ENCODE measurements around the gene GMIP. TPM values are rescaled to one million over a fixed set of nuclear protein-coding genes. Genes with fewer than 3 reads are reported as not detected.
"Not testable (repeated sequence)": the region's sequence is repeated elsewhere in the genome, so short reads cannot be mapped to it uniquely, and the experiment has no call there.

Gene GMIP
- total RNA-seq, 1 experiment from 2014 or later: 17.3 TPM

- intact Hi-C loops (cut with micrococcal nuclease; ENCODE audit: unreplicated experiment): no loop called here
- no peak overlapping the region for H3K4me3 Mint-ChIP-seq (ENCODE audit: low read depth, unreplicated experiment)
- no peaks in the 10 kb centered on the region for H3K4me1 Mint-ChIP-seq (ENCODE audit: low read depth, unreplicated experiment)
- H3K36me3 Mint-ChIP-seq (ENCODE audit: insufficient read depth, unreplicated experiment): no peaks in the 10 kb centered on the region
- no peak overlapping the region for H3K27ac Mint-ChIP-seq (ENCODE audit: unreplicated experiment)
- H3K27me3 Mint-ChIP-seq (ENCODE audit: unreplicated experiment): no peaks in the 10 kb centered on the region
- CTCF ChIA-PET: no interaction called here
- no TSS peak for BruUV-seq (replicated peaks)
- H3K9me3 Mint-ChIP-seq (ENCODE audit: low read depth, unreplicated experiment): peaks cover 3% of the 10 kb centered on the region
- DNase-seq: no peak
- TF ChIP-seq CTCF (IDR thresholded peaks at IDR 0.05; ENCODE audit: unreplicated experiment): no peak
Measured at GRCh38 chr19:19686580-19686979, 43.1 kb upstream of the GMIP start.

- H3K9me3 Mint-ChIP-seq (ENCODE audit: low read depth, unreplicated experiment); H3K27me3 Mint-ChIP-seq (ENCODE audit: unreplicated experiment); DNase-seq: not testable (repeated sequence)
Measured at GRCh38 chr19:19686119-19686518, 42.7 kb upstream of the GMIP start.

GRCh38 chr19:19679176-19680073, 36.0 kb upstream of the GMIP start:
- H3K36me3 Mint-ChIP-seq (ENCODE audit: insufficient read depth, unreplicated experiment): peaks cover 32% of the 10 kb centered on the region
- TF ChIP-seq CTCF (IDR thresholded peaks at IDR 0.05; ENCODE audit: unreplicated experiment): no peak
- no peak overlapping the region for H3K27ac Mint-ChIP-seq (ENCODE audit: unreplicated experiment)
- H3K27me3 Mint-ChIP-seq (ENCODE audit: unreplicated experiment): no peaks in the 10 kb centered on the region
- H3K4me3 Mint-ChIP-seq (ENCODE audit: low read depth, unreplicated experiment): no peak overlapping the region
- no peaks in the 10 kb centered on the region for H3K4me1 Mint-ChIP-seq (ENCODE audit: low read depth, unreplicated experiment)
- CTCF ChIA-PET: no interaction called here
- H3K9me3 Mint-ChIP-seq (ENCODE audit: low read depth, unreplicated experiment): peaks cover 10% of the 10 kb centered on the region
- no TSS peak for BruUV-seq (replicated peaks)
- no peak for DNase-seq
- intact Hi-C loops (cut with micrococcal nuclease; ENCODE audit: unreplicated experiment): no loop called here

More at GRCh38 chr19:19686119-19686518, 42.7 kb upstream of the GMIP start:
- H3K4me1 Mint-ChIP-seq (ENCODE audit: low read depth, unreplicated experiment); H3K4me3 Mint-ChIP-seq (ENCODE audit: low read depth, unreplicated experiment); H3K36me3 Mint-ChIP-seq (ENCODE audit: insufficient read depth, unreplicated experiment); CTCF ChIA-PET; intact Hi-C loops (cut with micrococcal nuclease; ENCODE audit: unreplicated experiment); BruUV-seq (replicated peaks); H3K27ac Mint-ChIP-seq (ENCODE audit: unreplicated experiment): not testable (repeated sequence)

- Mint-ChIP-seq H3K27me3 (ENCODE audit: unreplicated experiment) (no peaks in the 10 kb centered on the region), H3K4me3 (ENCODE audit: low read depth, unreplicated experiment) (no peak overlapping the region), H3K4me1 (ENCODE audit: low read depth, unreplicated experiment) (no peaks in the 10 kb centered on the region), H3K27ac (ENCODE audit: unreplicated experiment) (no peak overlapping the region), H3K36me3 (ENCODE audit: insufficient read depth, unreplicated experiment) (peaks cover 39% of the 10 kb centered on the region), H3K9me3 (ENCODE audit: low read depth, unreplicated experiment) (peaks cover 10% of the 10 kb centered on the region)
- intact Hi-C loops (cut with micrococcal nuclease; ENCODE audit: unreplicated experiment): no loop called here
- no peak for TF ChIP-seq CTCF (IDR thresholded peaks at IDR 0.05; ENCODE audit: unreplicated experiment)
- BruUV-seq (replicated peaks): no TSS peak
- DNase-seq: no peak
- CTCF ChIA-PET: no interaction called here
Measured at GRCh38 chr19:19677579-19677978, 34.1 kb upstream of the GMIP start.

- no TSS peak for BruUV-seq (replicated peaks)
- Mint-ChIP-seq H3K36me3 (ENCODE audit: insufficient read depth, unreplicated experiment) (peaks cover 35% of the 10 kb centered on the region), H3K27ac (ENCODE audit: unreplicated experiment) (no peak overlapping the region), H3K4me3 (ENCODE audit: low read depth, unreplicated experiment) (no peak overlapping the region), H3K27me3 (ENCODE audit: unreplicated experiment) (no peaks in the 10 kb centered on the region), H3K9me3 (ENCODE audit: low read depth, unreplicated experiment) (peaks cover 10% of the 10 kb centered on the region), H3K4me1 (ENCODE audit: low read depth, unreplicated experiment) (no peaks in the 10 kb centered on the region)
- no peak for TF ChIP-seq CTCF (IDR thresholded peaks at IDR 0.05; ENCODE audit: unreplicated experiment)
- intact Hi-C loops (cut with micrococcal nuclease; ENCODE audit: unreplicated experiment): no loop called here
- no peak for DNase-seq
- CTCF ChIA-PET: no interaction called here
Measured at GRCh38 chr19:19674315-19674714, 30.9 kb upstream of the GMIP start.
